ENCODE data around the gene GCFC2.

DNA sequence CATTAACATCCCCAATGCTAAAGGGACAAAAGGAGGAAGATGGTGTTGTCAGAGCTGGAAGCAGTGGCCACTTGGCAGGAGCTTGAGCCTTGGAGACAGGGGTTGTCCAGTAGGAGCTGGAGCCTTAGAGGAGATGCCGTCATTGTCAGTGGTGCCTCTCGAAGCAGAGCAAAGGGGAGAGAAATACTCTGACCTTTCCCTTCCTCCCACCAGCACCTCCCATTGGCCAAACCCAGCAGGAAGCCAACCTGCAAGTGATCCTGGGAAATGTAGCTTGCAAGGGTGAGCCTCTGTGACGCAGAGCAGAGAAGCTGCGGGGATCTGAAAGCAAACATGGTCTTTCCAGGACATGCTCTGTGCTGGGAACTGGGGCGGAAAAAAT, 97.9 kb downstream of the GCFC2 start:
- TF ChIP-seq POLR2AphosphoS2 (conservative IDR thresholded peaks at IDR 0.05; ENCODE audit: low read length) (no peak), BHLHE40 (IDR thresholded peaks at IDR 0.05; ENCODE audit: low read depth, low read length) (no peak), HMGXB4 (CRISPR knock-in tag; IDR thresholded peaks at IDR 0.05; ENCODE audit: borderline replicate concordance) (no peak), HDAC2 (IDR thresholded peaks at IDR 0.05) (no peak), JUN (IDR thresholded peaks at IDR 0.05) (no peak), TP53 (CRISPR knock-in tag; IDR thresholded peaks at IDR 0.05) (no peak), RNF2 (IDR thresholded peaks at IDR 0.05; ENCODE audit: borderline replicate concordance, low read depth) (no peak), RAD21 (conservative IDR thresholded peaks at IDR 0.05 in 1 of 2, IDR thresholded peaks at IDR 0.05 in 1 of 2) (no peak), ZNF302 (CRISPR knock-in tag; IDR thresholded peaks at IDR 0.05) (no peak), SMC3 (IDR thresholded peaks at IDR 0.05) (no peak)
- TF ChIP-seq, protein P1, sequence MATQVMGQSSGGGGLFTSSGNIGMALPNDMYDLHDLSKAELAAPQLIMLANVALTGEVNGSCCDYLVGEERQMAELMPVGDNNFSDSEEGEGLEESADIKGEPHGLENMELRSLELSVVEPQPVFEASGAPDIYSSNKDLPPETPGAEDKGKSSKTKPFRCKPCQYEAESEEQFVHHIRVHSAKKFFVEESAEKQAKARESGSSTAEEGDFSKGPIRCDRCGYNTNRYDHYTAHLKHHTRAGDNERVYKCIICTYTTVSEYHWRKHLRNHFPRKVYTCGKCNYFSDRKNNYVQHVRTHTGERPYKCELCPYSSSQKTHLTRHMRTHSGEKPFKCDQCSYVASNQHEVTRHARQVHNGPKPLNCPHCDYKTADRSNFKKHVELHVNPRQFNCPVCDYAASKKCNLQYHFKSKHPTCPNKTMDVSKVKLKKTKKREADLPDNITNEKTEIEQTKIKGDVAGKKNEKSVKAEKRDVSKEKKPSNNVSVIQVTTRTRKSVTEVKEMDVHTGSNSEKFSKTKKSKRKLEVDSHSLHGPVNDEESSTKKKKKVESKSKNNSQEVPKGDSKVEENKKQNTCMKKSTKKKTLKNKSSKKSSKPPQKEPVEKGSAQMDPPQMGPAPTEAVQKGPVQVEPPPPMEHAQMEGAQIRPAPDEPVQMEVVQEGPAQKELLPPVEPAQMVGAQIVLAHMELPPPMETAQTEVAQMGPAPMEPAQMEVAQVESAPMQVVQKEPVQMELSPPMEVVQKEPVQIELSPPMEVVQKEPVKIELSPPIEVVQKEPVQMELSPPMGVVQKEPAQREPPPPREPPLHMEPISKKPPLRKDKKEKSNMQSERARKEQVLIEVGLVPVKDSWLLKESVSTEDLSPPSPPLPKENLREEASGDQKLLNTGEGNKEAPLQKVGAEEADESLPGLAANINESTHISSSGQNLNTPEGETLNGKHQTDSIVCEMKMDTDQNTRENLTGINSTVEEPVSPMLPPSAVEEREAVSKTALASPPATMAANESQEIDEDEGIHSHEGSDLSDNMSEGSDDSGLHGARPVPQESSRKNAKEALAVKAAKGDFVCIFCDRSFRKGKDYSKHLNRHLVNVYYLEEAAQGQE (IDR thresholded peaks at IDR 0.05), result no peak
- TF ChIP-seq, protein P2, sequence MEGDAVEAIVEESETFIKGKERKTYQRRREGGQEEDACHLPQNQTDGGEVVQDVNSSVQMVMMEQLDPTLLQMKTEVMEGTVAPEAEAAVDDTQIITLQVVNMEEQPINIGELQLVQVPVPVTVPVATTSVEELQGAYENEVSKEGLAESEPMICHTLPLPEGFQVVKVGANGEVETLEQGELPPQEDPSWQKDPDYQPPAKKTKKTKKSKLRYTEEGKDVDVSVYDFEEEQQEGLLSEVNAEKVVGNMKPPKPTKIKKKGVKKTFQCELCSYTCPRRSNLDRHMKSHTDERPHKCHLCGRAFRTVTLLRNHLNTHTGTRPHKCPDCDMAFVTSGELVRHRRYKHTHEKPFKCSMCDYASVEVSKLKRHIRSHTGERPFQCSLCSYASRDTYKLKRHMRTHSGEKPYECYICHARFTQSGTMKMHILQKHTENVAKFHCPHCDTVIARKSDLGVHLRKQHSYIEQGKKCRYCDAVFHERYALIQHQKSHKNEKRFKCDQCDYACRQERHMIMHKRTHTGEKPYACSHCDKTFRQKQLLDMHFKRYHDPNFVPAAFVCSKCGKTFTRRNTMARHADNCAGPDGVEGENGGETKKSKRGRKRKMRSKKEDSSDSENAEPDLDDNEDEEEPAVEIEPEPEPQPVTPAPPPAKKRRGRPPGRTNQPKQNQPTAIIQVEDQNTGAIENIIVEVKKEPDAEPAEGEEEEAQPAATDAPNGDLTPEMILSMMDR (IDR thresholded peaks at IDR 0.05), result no peak

All from A549 (cell line).